Keratinocyte (primary cell): ENCODE results near the gene SHISA5.

Source experiments
- EZH2 ChIP-seq: IDR thresholded peaks from one replicate; pipeline ENCODE4 v1.6.1; 2012; ENCODE audit warnings: inconsistent platforms, mild to moderate bottlenecking, low read length, moderate library complexity
- TF ChIP-seq, protein P1 (sequence below), 3 experiments: IDR thresholded peaks in 1 of 3; conservative IDR thresholded peaks in 1 of 3; optimal IDR thresholded peaks in 1 of 3; 2 replicates in 2 of 3; 3 replicates in 1 of 3; pipeline versions ENCODE3 to v1.5.1; 2011; ENCODE audit warnings: low read length in 3 of 3, mild to moderate bottlenecking in 3 of 3, moderate library complexity in 2 of 3, control low read depth in 1 of 3, inconsistent platforms in 1 of 3; ENCODE audit not compliant: insufficient read depth in 2 of 3; ENCODE audit errors: extremely low read depth in 1 of 3

DNA sequence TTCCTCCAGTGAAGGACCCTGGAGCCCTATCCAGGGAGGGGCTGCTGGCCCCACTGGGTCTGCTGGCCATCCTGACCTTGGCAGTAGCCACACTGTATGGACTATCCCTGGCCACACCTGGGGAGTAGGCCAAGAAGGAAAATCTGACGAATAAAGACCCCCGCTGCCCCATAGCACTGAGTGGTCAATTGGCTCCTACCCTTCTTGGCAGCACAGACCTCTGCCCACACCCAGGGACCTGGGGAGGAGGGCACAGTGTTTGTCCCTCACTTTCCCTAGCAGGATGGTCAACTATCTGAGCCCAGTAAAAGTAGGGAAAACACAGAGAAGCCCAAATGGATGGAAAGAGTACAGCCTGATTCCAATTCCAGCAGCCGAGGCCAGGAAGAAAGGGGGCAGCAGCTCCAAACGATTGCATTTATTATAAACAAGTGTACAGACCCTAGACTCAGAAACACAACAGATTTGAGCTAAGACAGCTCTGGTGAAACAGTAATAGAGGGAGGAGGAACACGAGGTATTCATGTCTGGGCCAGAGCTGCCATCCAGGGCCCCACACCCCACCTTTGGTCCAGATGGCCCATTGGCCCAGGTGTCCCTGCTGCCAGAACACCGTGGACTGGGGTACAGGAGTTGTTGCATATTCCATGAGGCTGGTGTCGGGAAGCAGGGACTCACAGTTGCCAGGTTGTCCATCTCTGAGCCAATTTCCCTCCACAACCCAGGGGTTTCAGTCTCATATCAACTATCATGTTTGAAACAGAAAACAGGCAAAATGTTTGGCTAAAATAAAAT is 36.3 kb downstream of the SHISA5 start:
- TF ChIP-seq, protein P1, sequence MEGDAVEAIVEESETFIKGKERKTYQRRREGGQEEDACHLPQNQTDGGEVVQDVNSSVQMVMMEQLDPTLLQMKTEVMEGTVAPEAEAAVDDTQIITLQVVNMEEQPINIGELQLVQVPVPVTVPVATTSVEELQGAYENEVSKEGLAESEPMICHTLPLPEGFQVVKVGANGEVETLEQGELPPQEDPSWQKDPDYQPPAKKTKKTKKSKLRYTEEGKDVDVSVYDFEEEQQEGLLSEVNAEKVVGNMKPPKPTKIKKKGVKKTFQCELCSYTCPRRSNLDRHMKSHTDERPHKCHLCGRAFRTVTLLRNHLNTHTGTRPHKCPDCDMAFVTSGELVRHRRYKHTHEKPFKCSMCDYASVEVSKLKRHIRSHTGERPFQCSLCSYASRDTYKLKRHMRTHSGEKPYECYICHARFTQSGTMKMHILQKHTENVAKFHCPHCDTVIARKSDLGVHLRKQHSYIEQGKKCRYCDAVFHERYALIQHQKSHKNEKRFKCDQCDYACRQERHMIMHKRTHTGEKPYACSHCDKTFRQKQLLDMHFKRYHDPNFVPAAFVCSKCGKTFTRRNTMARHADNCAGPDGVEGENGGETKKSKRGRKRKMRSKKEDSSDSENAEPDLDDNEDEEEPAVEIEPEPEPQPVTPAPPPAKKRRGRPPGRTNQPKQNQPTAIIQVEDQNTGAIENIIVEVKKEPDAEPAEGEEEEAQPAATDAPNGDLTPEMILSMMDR (optimal IDR thresholded peaks at IDR 0.05 in 1 of 3, IDR thresholded peaks at IDR 0.05 in 1 of 3, conservative IDR thresholded peaks at IDR 0.05 in 1 of 3; ENCODE audit: extremely low read depth in 1 of 3, insufficient read depth in 2 of 3, low read length in 3 of 3): no peak
- TF ChIP-seq EZH2: no peak
